OCI-LY1 (cell line): ENCODE measurements around the gene SETD1A.

Experiments used
- EZH2 ChIP-seq: fragments of 200-600 bp; sonication (generic), shearing (Covaris generic); IDR thresholded peaks from 2 replicates; pipeline ENCODE4 v1.8.0; 2017; ENCODE audit warnings: borderline replicate concordance, mixed run types, mild to moderate bottlenecking, antibody characterized with exemption, low read length, moderate library complexity, mixed read lengths
- TF ChIP-seq, protein P1 (sequence below): fragments of 200-600 bp; sonication (generic), shearing (Covaris generic); IDR thresholded peaks from 2 replicates; pipeline ENCODE4 v1.5.1; 2017; ENCODE audit warnings: mild to moderate bottlenecking, antibody characterized with exemption, low read length, moderate library complexity, mixed read lengths

GRCh38 chr16:30914830-30915229, 42.7 kb upstream of the SETD1A start:
- TF ChIP-seq, protein P1, sequence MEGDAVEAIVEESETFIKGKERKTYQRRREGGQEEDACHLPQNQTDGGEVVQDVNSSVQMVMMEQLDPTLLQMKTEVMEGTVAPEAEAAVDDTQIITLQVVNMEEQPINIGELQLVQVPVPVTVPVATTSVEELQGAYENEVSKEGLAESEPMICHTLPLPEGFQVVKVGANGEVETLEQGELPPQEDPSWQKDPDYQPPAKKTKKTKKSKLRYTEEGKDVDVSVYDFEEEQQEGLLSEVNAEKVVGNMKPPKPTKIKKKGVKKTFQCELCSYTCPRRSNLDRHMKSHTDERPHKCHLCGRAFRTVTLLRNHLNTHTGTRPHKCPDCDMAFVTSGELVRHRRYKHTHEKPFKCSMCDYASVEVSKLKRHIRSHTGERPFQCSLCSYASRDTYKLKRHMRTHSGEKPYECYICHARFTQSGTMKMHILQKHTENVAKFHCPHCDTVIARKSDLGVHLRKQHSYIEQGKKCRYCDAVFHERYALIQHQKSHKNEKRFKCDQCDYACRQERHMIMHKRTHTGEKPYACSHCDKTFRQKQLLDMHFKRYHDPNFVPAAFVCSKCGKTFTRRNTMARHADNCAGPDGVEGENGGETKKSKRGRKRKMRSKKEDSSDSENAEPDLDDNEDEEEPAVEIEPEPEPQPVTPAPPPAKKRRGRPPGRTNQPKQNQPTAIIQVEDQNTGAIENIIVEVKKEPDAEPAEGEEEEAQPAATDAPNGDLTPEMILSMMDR: no peak
- no peak for TF ChIP-seq EZH2
